WTC11 (cell line): ENCODE results near the gene S100PBP. TPM values are rescaled to one million over a fixed set of nuclear protein-coding genes. Genes with fewer than 3 reads are reported as not detected.

Experiments
- ATAC-seq: fragments of 200-7000 bp; cut with Tn5 transposase; 2 replicates; pipeline ENCODE4 v1.10.0; 2021; ENCODE audit warnings: mild to moderate bottlenecking, moderate library complexity
- CTCF ChIA-PET: fragments of 300-600 bp; sonication (Branson Sonifier 250); formaldehyde crosslinking; loops from one replicate; lab custom pipeline; 2021; ENCODE audit warnings: antibody characterized with exemption; lab: Charles Lee
- POLR2A ChIA-PET: fragments of 350-600 bp; sonication (Branson Sonifier 250); formaldehyde crosslinking; loops from one replicate; lab custom pipeline; 2021; ENCODE audit warnings: antibody characterized with exemption; lab: Charles Lee
- DNase-seq: peaks from one replicate; pipeline ENCODE4 v3.0.0; 2021; ENCODE audit warnings: low spot score
- H3K27ac Mint-ChIP-seq: 2 replicates; pipeline ENCODE4 v1.8.0; 2021; ENCODE audit warnings: mixed read lengths
- H3K27me3 Mint-ChIP-seq: 2 replicates; pipeline ENCODE4 v1.8.0; 2021; ENCODE audit warnings: low read depth, mild to moderate bottlenecking, moderate library complexity, mixed read lengths
- H3K36me3 Mint-ChIP-seq: 2 replicates; pipeline ENCODE4 v1.8.0; 2021; ENCODE audit warnings: mixed read lengths
- H3K4me1 Mint-ChIP-seq: 2 replicates; pipeline ENCODE4 v1.8.0; 2022; ENCODE audit warnings: mixed read lengths
- H3K4me3 Mint-ChIP-seq: 2 replicates; pipeline ENCODE4 v1.8.0; 2021; ENCODE audit warnings: mild to moderate bottlenecking, moderate library complexity, mixed read lengths
- H3K9me3 Mint-ChIP-seq: 2 replicates; pipeline ENCODE4 v1.8.0; 2021; ENCODE audit warnings: mixed read lengths
- ARID4B ChIP-seq: sonication (generic); formaldehyde crosslinking; IDR thresholded peaks from 2 replicates; pipeline ENCODE4 v1.8.0; 2023; ENCODE audit warnings: missing genetic modification reagents, mild to moderate bottlenecking, borderline replicate concordance
- CBFB ChIP-seq: sonication (generic); formaldehyde crosslinking; IDR thresholded peaks from 2 replicates; pipeline ENCODE4 v1.8.1; 2022; ENCODE audit warnings: mild to moderate bottlenecking, low read depth, missing genetic modification reagents
- FOXJ3 ChIP-seq: sonication (generic); formaldehyde crosslinking; IDR thresholded peaks from 2 replicates; pipeline ENCODE4 v1.9.0; 2021; ENCODE audit warnings: missing genetic modification reagents, mild to moderate bottlenecking, borderline replicate concordance
- GTF2I ChIP-seq: fragments of 250-450 bp; sonication (Bioruptor Pico); conservative IDR thresholded peaks from 2 replicates; pipeline ENCODE4 v1.4.0; 2021; ENCODE audit warnings: mild to moderate bottlenecking
- HMGXB4 ChIP-seq: sonication (generic); formaldehyde crosslinking; IDR thresholded peaks from 2 replicates; pipeline ENCODE4 v1.8.1; 2023; ENCODE audit warnings: mild to moderate bottlenecking, moderate library complexity, missing genetic modification reagents
- IRF2 ChIP-seq: sonication (generic); formaldehyde crosslinking; IDR thresholded peaks from 2 replicates; pipeline ENCODE4 v1.8.0; 2022; ENCODE audit warnings: low read depth, missing genetic modification reagents, borderline replicate concordance
- MXD4 ChIP-seq: fragments of 250-450 bp; sonication (Bioruptor Pico); IDR thresholded peaks from 2 replicates; pipeline ENCODE4 v1.8.0; 2021; ENCODE audit warnings: mild to moderate bottlenecking, moderate library complexity, borderline replicate concordance
- OVOL2 ChIP-seq: fragments of 250-450 bp; sonication (Bioruptor Pico); IDR thresholded peaks from 2 replicates; pipeline ENCODE4 v1.9.0; 2021; ENCODE audit warnings: mild to moderate bottlenecking, borderline replicate concordance
- RELA ChIP-seq: sonication (generic); formaldehyde crosslinking; IDR thresholded peaks from 2 replicates; pipeline ENCODE4 v1.8.1; 2022; ENCODE audit warnings: missing genetic modification reagents, mild to moderate bottlenecking, borderline replicate concordance
- SP1 ChIP-seq: sonication (generic); formaldehyde crosslinking; conservative IDR thresholded peaks from 2 replicates; pipeline ENCODE4 v1.8.1; 2022; ENCODE audit warnings: missing genetic modification reagents
- ZBTB21 ChIP-seq: sonication (generic); formaldehyde crosslinking; IDR thresholded peaks from 2 replicates; pipeline ENCODE4 v1.8.1; 2023; ENCODE audit warnings: mild to moderate bottlenecking, missing genetic modification reagents, borderline replicate concordance
- ZNF121 ChIP-seq: sonication (generic); formaldehyde crosslinking; IDR thresholded peaks from 2 replicates; pipeline ENCODE4 v1.8.0; 2023; ENCODE audit warnings: missing genetic modification reagents
- ZNF138 ChIP-seq: sonication (generic); formaldehyde crosslinking; conservative IDR thresholded peaks from 2 replicates; pipeline ENCODE4 v1.8.1; 2022; ENCODE audit warnings: mild to moderate bottlenecking, moderate library complexity, missing genetic modification reagents
- ZNF219 ChIP-seq: sonication (generic); formaldehyde crosslinking; IDR thresholded peaks from 2 replicates; pipeline ENCODE4 v1.8.0; 2023; ENCODE audit warnings: missing genetic modification reagents, mild to moderate bottlenecking, borderline replicate concordance
- ZNF232 ChIP-seq: sonication (generic); formaldehyde crosslinking; IDR thresholded peaks from 2 replicates; pipeline ENCODE4 v1.8.0; 2022; ENCODE audit warnings: mild to moderate bottlenecking, missing genetic modification reagents
- ZNF423 ChIP-seq: fragments of 250-450 bp; sonication (Bioruptor Pico); IDR thresholded peaks from 2 replicates; pipeline ENCODE4 v2.1.2; 2022; ENCODE audit warnings: mild to moderate bottlenecking, moderate library complexity
- total RNA-seq: library from RNA; stranded (reverse); gene quantifications from 3 replicates; pipeline ENCODE4 v1.2.3, GENCODE V29; 2021
- TF ChIP-seq, protein P1 (sequence below): fragments of 250-450 bp; sonication (Bioruptor Pico); IDR thresholded peaks from 2 replicates; pipeline ENCODE4 v2.1.2; 2022; ENCODE audit warnings: mild to moderate bottlenecking, moderate library complexity
- TF ChIP-seq, protein P2 (sequence below): sonication (generic); formaldehyde crosslinking; IDR thresholded peaks from 2 replicates; pipeline ENCODE4 v1.8.0; 2022; ENCODE audit warnings: mild to moderate bottlenecking, missing genetic modification reagents

The S100PBP gene
- total RNA-seq, 1 experiment from 2014 or later = 62.9 TPM

DNA sequence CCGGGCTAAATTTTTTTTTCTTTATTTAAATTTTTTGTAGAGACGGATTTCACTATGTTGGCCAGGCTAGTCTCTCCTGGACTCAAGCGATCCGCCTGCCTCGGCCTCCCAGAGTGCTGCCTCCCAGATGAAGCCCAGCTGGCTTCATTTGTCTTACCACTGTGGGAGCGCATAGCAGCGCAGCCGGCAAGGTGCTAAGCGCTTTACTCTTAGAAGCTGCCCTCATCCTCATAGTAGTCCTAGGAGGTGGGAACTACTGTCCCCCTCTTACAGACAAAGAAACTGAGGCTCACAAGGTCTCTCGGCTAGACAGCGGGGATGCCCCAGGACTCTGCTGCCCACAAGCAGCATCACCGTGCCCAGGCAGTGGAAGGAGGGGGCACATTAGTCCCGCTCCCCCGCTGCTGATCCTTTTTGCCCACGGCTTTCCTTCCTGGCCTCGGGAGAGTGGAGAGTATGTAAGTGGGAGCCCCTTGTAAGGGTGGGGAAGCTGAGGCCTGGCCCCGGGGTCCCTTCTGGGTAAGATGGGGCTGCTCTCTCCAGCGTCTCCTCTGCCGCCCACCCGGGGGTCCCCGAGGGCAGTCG, 83.0 kb downstream of the S100PBP start:
- DNase-seq = no peak
- H3K27me3 Mint-ChIP-seq = peaks cover 66% of the 10 kb centered on the region
- H3K36me3 Mint-ChIP-seq = no peaks in the 10 kb centered on the region
- ChIA-PET POLR2A (no interaction called here), CTCF (interaction anchor here (1.7 to 4.4 kb wide), 2 partner anchors 14 to 24 kb away, joined by 6 to 14 read pairs; no protein-coding TSS in a partner anchor)
- no peaks in the 10 kb centered on the region for H3K9me3 Mint-ChIP-seq
- peak overlapping the region; percentile 69 for H3K4me3 Mint-ChIP-seq
- H3K4me1 Mint-ChIP-seq = peaks cover 9% of the 10 kb centered on the region
- peak; percentile 10 for ATAC-seq
- no peak overlapping the region for H3K27ac Mint-ChIP-seq
- 0 out of 2 replicates have a peak, but pooled peaks have one; percentile 11 for TF ChIP-seq ARID4B (CRISPR knock-in tag)
- TF ChIP-seq, protein P1, sequence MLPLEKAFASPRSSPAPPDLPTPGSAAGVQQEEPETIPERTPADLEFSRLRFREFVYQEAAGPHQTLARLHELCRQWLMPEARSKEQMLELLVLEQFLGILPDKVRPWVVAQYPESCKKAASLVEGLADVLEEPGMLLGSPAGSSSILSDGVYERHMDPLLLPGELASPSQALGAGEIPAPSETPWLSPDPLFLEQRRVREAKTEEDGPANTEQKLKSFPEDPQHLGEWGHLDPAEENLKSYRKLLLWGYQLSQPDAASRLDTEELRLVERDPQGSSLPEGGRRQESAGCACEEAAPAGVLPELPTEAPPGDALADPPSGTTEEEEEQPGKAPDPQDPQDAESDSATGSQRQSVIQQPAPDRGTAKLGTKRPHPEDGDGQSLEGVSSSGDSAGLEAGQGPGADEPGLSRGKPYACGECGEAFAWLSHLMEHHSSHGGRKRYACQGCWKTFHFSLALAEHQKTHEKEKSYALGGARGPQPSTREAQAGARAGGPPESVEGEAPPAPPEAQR (CRISPR knock-in tag) = no peak

GRCh38 chr1:32900956-32901822, 83.7 kb downstream of the S100PBP start, which contains the start of gene TMEM54:
Gene TMEM54 (minus strand): TSS chr1:32901389. CDS start chr1:32901238, 151 bp downstream.
- TF ChIP-seq SP1 (CRISPR knock-in tag) (peak; percentile 58), HMGXB4 (CRISPR knock-in tag) (peak; percentile 31; the same call in 1 of the 2 replicates), ZNF121 (CRISPR knock-in tag) (peak; percentile 48), ZNF232 (CRISPR knock-in tag) (no peak), ZNF138 (CRISPR knock-in tag) (no peak), GTF2I (CRISPR knock-in tag) (no peak), OVOL2 (CRISPR knock-in tag) (no peak)
- no peak within 1 kb of the TSS for H3K27ac Mint-ChIP-seq
- H3K9me3 Mint-ChIP-seq = no peaks in the 10 kb centered on the region
- DNase-seq (peak; percentile 45), ATAC-seq (peak; percentile 59)
- CTCF ChIA-PET = interaction anchor here (0.7 to 4.4 kb wide), 4 partner anchors 14 to 32 kb away, joined by 3 to 14 read pairs (median 5); no protein-coding TSS in a partner anchor
- H3K36me3 Mint-ChIP-seq = no peaks in the 10 kb centered on the region
- POLR2A ChIA-PET = interaction anchor here (0.6 kb wide), 1 partner anchor 15 kb away, joined by 3 read pairs; the partner anchor contains the start of gene HPCA
- H3K4me1 Mint-ChIP-seq = peaks cover 9% of the 10 kb centered on the region
- H3K4me3 Mint-ChIP-seq = peak within 1 kb of the TSS; percentile 79
- H3K27me3 Mint-ChIP-seq = peaks cover 64% of the 10 kb centered on the region

DNA sequence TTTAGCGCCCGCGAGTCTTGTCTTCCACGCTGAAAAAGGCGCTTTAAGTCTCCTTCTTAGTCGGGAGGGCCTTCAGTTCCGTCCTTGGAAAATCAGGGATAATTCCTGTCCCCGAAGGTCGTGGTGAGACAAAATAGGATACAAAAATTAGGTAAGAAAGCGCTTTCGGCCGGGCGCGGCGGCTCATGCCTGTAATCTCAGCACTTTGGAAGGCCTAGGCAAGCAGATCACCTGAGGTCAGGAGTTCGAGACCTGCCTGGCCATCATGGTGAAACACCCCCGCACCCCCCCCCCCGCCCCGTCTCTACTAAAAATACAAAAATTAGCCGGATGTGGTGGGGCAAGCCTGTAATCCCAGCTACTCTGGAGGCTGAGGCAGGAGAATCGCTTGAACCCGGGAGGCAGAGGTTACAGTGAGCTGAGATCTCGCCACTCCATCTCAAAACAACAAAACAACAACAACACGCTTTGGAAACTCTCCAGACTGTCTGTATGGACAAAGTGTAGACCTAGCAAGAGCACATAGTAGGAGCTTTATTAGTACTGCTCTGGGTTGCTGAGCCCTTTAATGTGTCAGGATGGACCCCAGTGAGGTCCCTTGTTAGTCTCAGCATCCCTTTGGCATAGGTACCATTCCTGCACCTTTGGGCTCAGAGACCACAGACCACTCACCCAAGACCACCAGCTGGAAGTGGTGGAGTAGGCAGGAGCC, 84.5 kb downstream of the S100PBP start:
- H3K4me3 Mint-ChIP-seq = peak overlapping the region; percentile 79
- ATAC-seq (no peak), DNase-seq (no peak)
- H3K9me3 Mint-ChIP-seq = no peaks in the 10 kb centered on the region
- H3K36me3 Mint-ChIP-seq = no peaks in the 10 kb centered on the region
- CTCF ChIA-PET = interaction anchor here (0.7 to 4.4 kb wide), 3 partner anchors 15 to 31 kb away, joined by 3 to 14 read pairs (median 4); no protein-coding TSS in a partner anchor
- H3K27ac Mint-ChIP-seq = no peak overlapping the region
- H3K4me1 Mint-ChIP-seq = peaks cover 9% of the 10 kb centered on the region
- H3K27me3 Mint-ChIP-seq = peaks cover 64% of the 10 kb centered on the region
- POLR2A ChIA-PET = interaction anchor here (0.6 kb wide), 1 partner anchor 16 kb away, joined by 3 read pairs; the partner anchor contains the start of gene HPCA
- TF ChIP-seq IRF2 (CRISPR knock-in tag) (no peak), ZNF423 (CRISPR knock-in tag) (no peak), MXD4 (CRISPR knock-in tag) (no peak), ZNF219 (CRISPR knock-in tag) (no peak), ZNF121 (CRISPR knock-in tag) (no peak), ZBTB21 (CRISPR knock-in tag) (no peak), FOXJ3 (CRISPR knock-in tag) (no peak), RELA (no peak), CBFB (CRISPR knock-in tag) (no peak)
- TF ChIP-seq, protein P2, sequence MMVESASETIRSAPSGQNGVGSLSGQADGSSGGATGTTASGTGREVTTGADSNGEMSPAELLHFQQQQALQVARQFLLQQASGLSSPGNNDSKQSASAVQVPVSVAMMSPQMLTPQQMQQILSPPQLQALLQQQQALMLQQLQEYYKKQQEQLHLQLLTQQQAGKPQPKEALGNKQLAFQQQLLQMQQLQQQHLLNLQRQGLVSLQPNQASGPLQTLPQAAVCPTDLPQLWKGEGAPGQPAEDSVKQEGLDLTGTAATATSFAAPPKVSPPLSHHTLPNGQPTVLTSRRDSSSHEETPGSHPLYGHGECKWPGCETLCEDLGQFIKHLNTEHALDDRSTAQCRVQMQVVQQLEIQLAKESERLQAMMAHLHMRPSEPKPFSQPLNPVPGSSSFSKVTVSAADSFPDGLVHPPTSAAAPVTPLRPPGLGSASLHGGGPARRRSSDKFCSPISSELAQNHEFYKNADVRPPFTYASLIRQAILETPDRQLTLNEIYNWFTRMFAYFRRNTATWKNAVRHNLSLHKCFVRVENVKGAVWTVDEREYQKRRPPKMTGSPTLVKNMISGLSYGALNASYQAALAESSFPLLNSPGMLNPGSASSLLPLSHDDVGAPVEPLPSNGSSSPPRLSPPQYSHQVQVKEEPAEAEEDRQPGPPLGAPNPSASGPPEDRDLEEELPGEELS (CRISPR knock-in tag) = no peak
